Uterus (tissue), 4 donors: ENCODE measurements around the gene DGKD. TPM values are rescaled to one million over a fixed set of nuclear protein-coding genes. Genes with fewer than 3 reads are reported as not detected.

Source experiments
- DNase-seq, 2 donors: peaks; one replicate each; pipeline ENCODE4 v3.0.0-alpha.2; 2019 to 2020
- H3K27ac ChIP-seq, 2 donors: fragments of 200-600 bp; sonication (generic); 1 replicate in 1 of 2; 2 replicates in 1 of 2; pipeline ENCODE4 v1.5.1; 2016 to 2018
- H3K27me3 ChIP-seq, 2 donors: fragments of 200-600 bp; sonication (generic); one replicate each; pipeline ENCODE4 v1.5.1; 2018 to 2019; ENCODE audit warnings: control low read depth in 1 of 2
- H3K36me3 ChIP-seq, 2 donors: fragments of 200-600 bp; sonication (generic); one replicate each; pipeline ENCODE4 v1.5.1; 2019; ENCODE audit warnings: control low read depth in 1 of 2
- H3K4me1 ChIP-seq, 2 donors: fragments of 200-600 bp; sonication (generic); one replicate each; pipeline ENCODE4 v1.5.1; 2018 to 2019; ENCODE audit warnings: control low read depth in 1 of 2
- H3K4me3 ChIP-seq, 2 donors: fragments of 200-600 bp; sonication (generic); 1 replicate in 1 of 2; 2 replicates in 1 of 2; pipeline ENCODE4 v1.5.1; 2018 to 2019; ENCODE audit warnings: mild to moderate bottlenecking in 1 of 2
- H3K9me3 ChIP-seq, 2 donors: fragments of 200-600 bp; sonication (generic); one replicate each; pipeline ENCODE4 v1.5.1; 2019; ENCODE audit warnings: control low read depth in 1 of 2
- POLR2A ChIP-seq, 2 donors: fragments of 450-650 bp; IDR thresholded peaks; one replicate each; pipeline ENCODE4 v1.6.1; 2016; ENCODE audit warnings: antibody characterized with exemption in 2 of 2, mild to moderate bottlenecking in 1 of 2, moderate library complexity in 1 of 2
- intact Hi-C: fragments of 100-400 bp; cut with DNase I; formaldehyde crosslinking; loops from one replicate; pipeline ENCODE4 v1.15.1; 2023; ENCODE audit warnings: low total_unique reads
- total RNA-seq, 4 donors: library from RNA; depleted of rRNA in 3 of 4; stranded (reverse); fragments of >200 nt in 3 of 4; gene quantifications; one replicate each; pipeline versions ENCODE4 v1.1.0 to v1.2.4, GENCODE V29; 2014 to 2023
- TF ChIP-seq, protein P1 (sequence below), 4 experiments: fragments of 200-600 bp in 2 of 4; fragments of 450-650 bp in 2 of 4; sonication (generic) in 2 of 4; IDR thresholded peaks; one replicate each; pipeline ENCODE4 v1.5.1; 2016 to 2019; ENCODE audit warnings: antibody characterized with exemption in 4 of 4, mild to moderate bottlenecking in 2 of 4, moderate library complexity in 1 of 4
- donor health status: DM: yes; HTN: yes; CAD: no.

DGKD gene
- total RNA-seq, 4 donors from 2014 or later = 5.0 to 46.1 (median 28.0) TPM

DNA sequence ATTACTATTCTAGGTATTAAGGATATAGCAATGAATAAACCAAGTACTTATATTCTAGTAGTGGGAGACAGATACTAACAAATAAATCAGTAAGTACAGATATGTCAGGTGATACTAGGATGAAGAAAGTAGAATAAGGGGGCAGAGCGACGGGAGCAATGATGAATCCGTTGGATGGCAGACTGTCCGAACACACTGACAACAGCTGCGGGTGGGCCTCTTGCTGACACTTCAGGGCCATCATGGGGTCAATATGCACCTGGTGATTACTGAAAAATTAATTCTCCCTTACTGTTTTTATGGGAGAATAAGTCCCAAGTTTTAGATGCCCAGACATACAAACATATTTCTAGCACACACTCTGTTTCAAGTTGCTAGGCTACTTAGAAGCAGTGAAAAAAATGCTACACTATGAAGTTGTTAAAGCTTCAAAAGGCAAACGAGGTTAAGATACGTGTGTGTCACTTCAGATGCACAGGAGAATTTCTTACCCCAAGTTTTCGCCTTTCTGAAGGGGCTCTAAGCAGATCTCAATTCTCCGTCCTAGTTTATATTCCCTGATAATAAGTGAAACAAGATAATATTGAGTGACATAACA, 133.6 kb downstream of the DGKD start:
- no peak for TF ChIP-seq POLR2A (IDR thresholded peaks at IDR 0.05)
- TF ChIP-seq, protein P1, sequence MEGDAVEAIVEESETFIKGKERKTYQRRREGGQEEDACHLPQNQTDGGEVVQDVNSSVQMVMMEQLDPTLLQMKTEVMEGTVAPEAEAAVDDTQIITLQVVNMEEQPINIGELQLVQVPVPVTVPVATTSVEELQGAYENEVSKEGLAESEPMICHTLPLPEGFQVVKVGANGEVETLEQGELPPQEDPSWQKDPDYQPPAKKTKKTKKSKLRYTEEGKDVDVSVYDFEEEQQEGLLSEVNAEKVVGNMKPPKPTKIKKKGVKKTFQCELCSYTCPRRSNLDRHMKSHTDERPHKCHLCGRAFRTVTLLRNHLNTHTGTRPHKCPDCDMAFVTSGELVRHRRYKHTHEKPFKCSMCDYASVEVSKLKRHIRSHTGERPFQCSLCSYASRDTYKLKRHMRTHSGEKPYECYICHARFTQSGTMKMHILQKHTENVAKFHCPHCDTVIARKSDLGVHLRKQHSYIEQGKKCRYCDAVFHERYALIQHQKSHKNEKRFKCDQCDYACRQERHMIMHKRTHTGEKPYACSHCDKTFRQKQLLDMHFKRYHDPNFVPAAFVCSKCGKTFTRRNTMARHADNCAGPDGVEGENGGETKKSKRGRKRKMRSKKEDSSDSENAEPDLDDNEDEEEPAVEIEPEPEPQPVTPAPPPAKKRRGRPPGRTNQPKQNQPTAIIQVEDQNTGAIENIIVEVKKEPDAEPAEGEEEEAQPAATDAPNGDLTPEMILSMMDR (IDR thresholded peaks at IDR 0.05) = no peak
- Histone ChIP-seq H3K36me3 (no peaks in the 10 kb centered on the region), H3K4me3 (no peak overlapping the region), H3K4me1 (no peaks in the 10 kb centered on the region), H3K27ac (no peak overlapping the region), H3K27me3 (no peaks in the 10 kb centered on the region), H3K9me3 (no peaks in the 10 kb centered on the region)
- intact Hi-C loops = no loop called here
- no peak for DNase-seq

DNA sequence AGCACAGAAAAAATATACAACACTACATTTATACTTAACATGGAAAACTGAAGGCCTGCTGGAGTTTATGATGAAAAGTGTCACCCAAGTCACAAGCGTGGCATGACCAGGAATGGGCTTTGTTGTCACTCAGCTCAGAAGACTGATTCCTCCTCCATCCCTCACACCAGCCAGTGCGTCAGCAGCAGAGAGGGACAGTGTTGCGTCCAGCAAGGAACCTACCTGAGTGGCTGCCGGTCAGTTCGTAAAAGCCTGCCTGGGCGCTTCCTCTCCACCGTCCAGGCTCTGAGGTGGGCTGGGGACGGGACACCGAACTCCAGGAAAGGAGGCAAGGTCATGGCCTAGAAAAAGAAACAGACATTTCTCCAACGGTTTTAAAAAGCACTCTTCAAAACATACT, 134.8 kb downstream of the DGKD start:
- H3K27ac ChIP-seq = no peak overlapping the region

DNA sequence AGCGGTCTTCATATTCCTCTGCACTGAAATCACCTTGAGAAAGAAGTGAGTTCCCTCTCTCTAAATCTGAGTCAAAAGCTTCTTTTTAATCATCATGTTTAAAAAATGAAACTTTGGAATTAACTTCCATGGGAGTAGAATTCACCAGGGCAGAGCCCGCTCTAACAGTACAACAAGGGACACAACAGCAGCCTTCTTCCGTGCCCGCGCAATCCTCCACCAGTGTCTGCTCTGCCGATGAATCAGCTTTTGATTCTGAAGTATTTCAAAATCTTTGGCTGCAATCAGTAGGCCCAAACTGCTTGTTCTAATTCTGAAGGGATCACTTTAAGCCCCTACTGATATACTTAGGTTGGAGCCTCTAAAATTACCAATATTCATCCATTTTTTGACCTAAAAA, 135.4 kb downstream of the DGKD start:
- Histone ChIP-seq H3K4me1 (no peaks in the 10 kb centered on the region), H3K27ac (no peak overlapping the region), H3K27me3 (no peaks in the 10 kb centered on the region), H3K4me3 (no peak overlapping the region), H3K36me3 (no peaks in the 10 kb centered on the region), H3K9me3 (no peaks in the 10 kb centered on the region)
- TF ChIP-seq, protein P1 (IDR thresholded peaks at IDR 0.05) = no peak
- TF ChIP-seq POLR2A (IDR thresholded peaks at IDR 0.05) = no peak
- DNase-seq = no peak
- intact Hi-C loops = no loop called here

More for the DNA sequence above, 134.8 kb downstream of the DGKD start:
- Histone ChIP-seq H3K9me3 (no peaks in the 10 kb centered on the region), H3K4me3 (no peak overlapping the region), H3K36me3 (no peaks in the 10 kb centered on the region), H3K4me1 (no peaks in the 10 kb centered on the region), H3K27me3 (no peaks in the 10 kb centered on the region)
- no peak for TF ChIP-seq POLR2A (IDR thresholded peaks at IDR 0.05)
- TF ChIP-seq, protein P1 (IDR thresholded peaks at IDR 0.05) = no peak
- DNase-seq = no peak
- intact Hi-C loops = no loop called here

DNA sequence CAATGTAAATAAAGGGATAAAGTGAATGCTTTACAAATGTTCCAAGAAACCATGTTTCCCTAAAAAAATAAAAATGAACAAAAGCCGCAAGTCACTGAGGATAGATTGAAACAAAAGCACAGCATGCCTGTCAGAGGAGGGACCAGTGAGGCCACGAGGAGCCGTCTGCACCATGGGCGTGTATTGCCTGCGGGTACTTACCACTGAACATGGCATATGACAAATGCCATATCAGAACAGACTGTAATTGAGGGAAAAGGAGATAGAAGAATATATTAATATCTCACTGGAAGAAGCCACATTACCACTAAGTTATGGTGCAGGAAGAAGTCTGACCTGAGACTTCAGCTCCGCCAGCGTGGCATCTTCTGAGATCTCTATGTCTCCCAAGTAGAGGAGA, 136.5 kb downstream of the DGKD start:
- DNase-seq = no peak
- Histone ChIP-seq H3K9me3 (no peaks in the 10 kb centered on the region), H3K4me1 (no peaks in the 10 kb centered on the region), H3K27me3 (no peaks in the 10 kb centered on the region), H3K27ac (no peak overlapping the region), H3K4me3 (no peak overlapping the region), H3K36me3 (no peaks in the 10 kb centered on the region)
- intact Hi-C loops = no loop called here
- TF ChIP-seq POLR2A (IDR thresholded peaks at IDR 0.05) = no peak
- TF ChIP-seq, protein P1 (IDR thresholded peaks at IDR 0.05) = no peak

DNA sequence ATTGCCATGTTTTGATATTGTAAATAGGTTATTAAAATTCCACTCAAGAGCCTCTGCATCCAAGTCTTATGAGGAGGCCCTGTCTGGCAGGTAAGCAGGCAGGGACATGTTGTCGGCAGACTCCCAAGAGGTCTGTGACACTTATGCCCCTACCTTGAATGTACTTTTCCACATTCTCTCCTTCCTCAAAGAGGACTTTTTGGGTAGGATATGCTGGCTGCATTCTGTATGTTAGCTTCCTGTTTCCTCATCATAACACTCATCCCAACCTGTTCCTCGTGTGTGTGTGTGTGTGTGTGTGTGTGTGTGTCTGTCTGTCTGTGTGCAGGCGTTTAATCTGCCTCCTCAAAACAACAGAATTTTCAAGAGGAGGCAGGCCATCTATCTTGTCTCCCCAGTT, 137.0 kb downstream of the DGKD start:
- intact Hi-C loops = no loop called here
- H3K9me3 ChIP-seq = no peaks in the 10 kb centered on the region
- no peak for DNase-seq
- H3K4me3 ChIP-seq = no peak overlapping the region
- no peaks in the 10 kb centered on the region for H3K4me1 ChIP-seq
- no peaks in the 10 kb centered on the region for H3K36me3 ChIP-seq
- H3K27ac ChIP-seq = no peak overlapping the region
- TF ChIP-seq, protein P1 (IDR thresholded peaks at IDR 0.05) = no peak
- no peaks in the 10 kb centered on the region for H3K27me3 ChIP-seq
